ENCODE results near the gene UQCR11.
A peak's percentile ranks its signal among the peaks of the same experiment; 100 is the strongest.

The UQCR11 gene

GRCh38 chr19:1599460-1599846 lies 5.8 kb downstream of the UQCR11 start:
- Mint-ChIP-seq H3K4me1 (peaks cover 8 to 16% of the 10 kb centered on the region in 2 donors), H3K36me3 (peaks cover 21 to 24% of the 10 kb centered on the region in 2 donors), H3K27me3 (no peaks in the 10 kb centered on the region), H3K9me3 (no peaks in the 10 kb centered on the region), H3K4me3 (no peak overlapping the region), H3K27ac (no peak overlapping the region)
- DNase-seq (no peak), ATAC-seq (replicated peaks) (no peak)

- Mint-ChIP-seq H3K4me1 (peaks cover 7 to 12% of the 10 kb centered on the region in 2 donors), H3K9me3 (no peaks in the 10 kb centered on the region), H3K27me3 (no peaks in the 10 kb centered on the region), H3K4me3 (no peak overlapping the region), H3K27ac (no peak overlapping the region), H3K36me3 (peaks cover 21 to 27% of the 10 kb centered on the region in 2 donors)
- DNase-seq (no peak), ATAC-seq (replicated peaks) (no peak)
Measured at GRCh38 chr19:1598777-1599459, 6.3 kb downstream of the UQCR11 start.

DNA sequence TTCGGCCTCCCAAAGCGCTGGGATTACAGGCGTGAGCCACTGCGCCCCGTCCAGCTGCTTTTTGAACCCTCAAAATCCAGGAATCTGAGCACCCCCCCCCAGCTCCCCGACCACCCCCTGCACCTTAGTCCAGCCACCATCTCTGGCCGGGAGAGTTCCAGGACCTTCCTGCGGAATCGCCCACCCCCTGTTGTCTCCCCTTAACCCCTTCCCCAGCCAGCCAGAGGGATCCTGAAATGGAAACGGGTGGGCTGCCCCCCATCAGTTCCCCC lies 11.8 kb downstream of the UQCR11 start:
- H3K4me1 Mint-ChIP-seq: peaks cover 9 to 35% of the 10 kb centered on the region in 2 donors
- H3K27me3 Mint-ChIP-seq: no peaks in the 10 kb centered on the region
- peak overlapping the region; percentile 98 for H3K27ac Mint-ChIP-seq
- ATAC-seq (replicated peaks) (no peak), DNase-seq (no peak)
- H3K36me3 Mint-ChIP-seq: peaks cover 22 to 32% of the 10 kb centered on the region in 2 donors
- peak overlapping the region; percentile 89 to 94 for H3K4me3 Mint-ChIP-seq
- no peaks in the 10 kb centered on the region for H3K9me3 Mint-ChIP-seq

DNA sequence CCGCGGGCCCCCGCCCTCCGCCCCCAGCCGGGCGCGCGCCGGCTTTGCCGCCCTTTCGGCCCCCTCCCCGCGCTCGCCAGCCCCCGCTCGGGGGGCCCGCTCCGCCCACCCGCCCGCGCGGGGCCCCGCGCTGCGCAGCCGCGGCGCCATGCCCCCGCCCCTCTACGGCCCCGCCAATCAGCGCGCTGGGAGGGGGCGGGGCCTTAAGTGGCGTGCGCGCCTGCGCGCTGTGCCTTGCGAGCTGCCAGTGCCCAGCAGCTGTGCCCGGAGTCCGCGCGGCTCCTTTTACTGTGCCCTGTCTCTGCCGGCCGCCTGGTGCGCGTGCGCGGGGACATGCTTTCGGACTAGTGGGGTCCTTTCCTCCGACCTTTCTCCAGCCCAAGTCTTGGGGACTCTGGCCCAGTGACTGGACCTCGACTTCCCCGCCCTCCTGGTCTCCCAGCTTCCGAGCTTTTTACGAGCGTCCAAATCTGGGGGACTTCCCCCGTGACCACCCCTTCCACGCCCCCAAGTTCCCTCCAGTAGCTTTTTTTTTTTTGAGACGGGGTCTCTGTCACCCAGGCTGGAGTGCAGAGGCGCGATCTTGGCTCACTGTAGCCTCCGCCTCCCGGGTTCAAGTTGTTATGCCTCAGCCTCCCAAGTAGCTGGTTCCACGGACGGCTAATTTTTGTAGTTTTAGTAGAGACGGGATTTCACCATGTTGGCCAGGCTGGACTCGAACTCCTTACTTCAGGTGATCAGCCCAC lies 12.3 kb downstream of the UQCR11 start, which contains the start of gene MBD3:
Gene MBD3, minus strand, starts transcription at position 111 of the 746 bp plus-strand sequence. CDS start 234 bp downstream, outside the sequence.
- Mint-ChIP-seq H3K4me3 (peak within 1 kb of the TSS; percentile 90 to 94), H3K27me3 (no peaks in the 10 kb centered on the region), H3K9me3 (no peaks in the 10 kb centered on the region), H3K4me1 (peaks cover 9 to 38% of the 10 kb centered on the region in 2 donors), H3K27ac (peak within 1 kb of the TSS; percentile 98), H3K36me3 (peaks cover 22 to 28% of the 10 kb centered on the region in 2 donors)
- ATAC-seq (replicated peaks) (peak; percentile 83 to 85), DNase-seq (peak; percentile 87)

DNA sequence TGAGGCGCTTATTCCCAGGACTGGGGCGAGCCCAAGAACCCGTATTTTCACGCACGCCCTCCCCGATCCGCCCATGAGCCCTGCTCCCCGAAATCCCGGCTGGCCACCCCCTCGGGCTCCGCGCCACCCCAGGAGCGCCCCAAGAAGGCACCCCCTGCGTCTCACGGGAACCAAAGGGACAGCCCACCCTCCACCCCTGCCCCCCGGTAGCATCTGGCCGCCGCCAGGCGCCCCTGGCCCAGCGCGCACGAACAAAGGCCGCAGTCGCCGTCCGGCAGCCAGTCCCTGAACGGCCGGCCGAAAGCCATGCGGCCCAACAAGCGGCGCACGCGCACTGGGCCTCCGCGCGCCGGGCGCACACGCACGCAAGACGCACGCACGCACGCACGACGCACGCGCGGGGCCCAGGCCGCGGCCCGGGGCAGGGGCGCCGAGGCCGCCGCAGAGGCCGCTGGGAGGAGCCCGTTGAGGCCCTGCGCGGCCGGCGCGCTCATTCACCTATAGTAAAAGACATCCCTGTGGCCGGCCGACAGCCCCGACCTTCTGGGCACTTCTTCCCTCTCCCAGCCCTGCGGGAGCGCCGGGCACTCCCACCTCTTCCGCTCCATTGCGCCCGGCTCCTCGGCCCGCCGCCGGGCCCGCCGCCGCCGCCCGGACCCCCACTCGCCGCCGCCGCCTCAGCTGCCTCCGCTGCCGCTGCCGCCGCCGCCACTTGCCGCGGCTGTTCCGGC lies 13.1 kb downstream of the UQCR11 start:
- Mint-ChIP-seq H3K27ac (peak overlapping the region; percentile 96), H3K4me3 (peak overlapping the region; percentile 90 to 93), H3K36me3 (peaks cover 21 to 26% of the 10 kb centered on the region in 2 donors), H3K9me3 (no peaks in the 10 kb centered on the region), H3K27me3 (no peaks in the 10 kb centered on the region), H3K4me1 (peaks cover 11 to 45% of the 10 kb centered on the region in 2 donors)
- ATAC-seq (replicated peaks): peak; percentile 88 to 89
- DNase-seq: peak; percentile 78

- DNase-seq (peak; percentile 22), ATAC-seq (replicated peaks) (peak in 1 of 2 donors; percentile 4)
- H3K4me1 Mint-ChIP-seq: peaks cover 11 to 45% of the 10 kb centered on the region in 2 donors
- H3K27me3 Mint-ChIP-seq: no peaks in the 10 kb centered on the region
- peak overlapping the region; percentile 90 to 93 for H3K4me3 Mint-ChIP-seq
- no peaks in the 10 kb centered on the region for H3K9me3 Mint-ChIP-seq
- H3K36me3 Mint-ChIP-seq: peaks cover 20 to 25% of the 10 kb centered on the region in 2 donors
- H3K27ac Mint-ChIP-seq: peak overlapping the region; percentile 96
Measured at GRCh38 chr19:1591421-1592023, 13.7 kb downstream of the UQCR11 start.

GRCh38 chr19:1590641-1591397 lies 14.4 kb downstream of the UQCR11 start:
- Mint-ChIP-seq H3K27ac (peak overlapping the region; percentile 96), H3K4me3 (peak overlapping the region; percentile 90 to 93), H3K27me3 (no peaks in the 10 kb centered on the region), H3K9me3 (no peaks in the 10 kb centered on the region), H3K4me1 (peaks cover 13 to 45% of the 10 kb centered on the region in 2 donors), H3K36me3 (peaks cover 23 to 24% of the 10 kb centered on the region in 2 donors)
- peak in 1 of 2 donors; percentile 22 for ATAC-seq (replicated peaks)
- DNase-seq: no peak

GRCh38 chr19:1587872-1588271 lies 17.4 kb downstream of the UQCR11 start:
- Mint-ChIP-seq H3K4me3 (no peak overlapping the region), H3K36me3 (peaks cover 24 to 32% of the 10 kb centered on the region in 2 donors), H3K27ac (no peak overlapping the region), H3K9me3 (no peaks in the 10 kb centered on the region), H3K4me1 (peaks cover 13 to 45% of the 10 kb centered on the region in 2 donors), H3K27me3 (no peaks in the 10 kb centered on the region)
- DNase-seq (no peak), ATAC-seq (replicated peaks) (no peak)

GRCh38 chr19:1585243-1585580 lies 20.1 kb downstream of the UQCR11 start:
- Mint-ChIP-seq H3K36me3 (peaks cover 29 to 37% of the 10 kb centered on the region in 2 donors), H3K27ac (peak overlapping the region; percentile 25), H3K27me3 (no peaks in the 10 kb centered on the region), H3K4me1 (peaks cover 7 to 30% of the 10 kb centered on the region in 2 donors), H3K9me3 (no peaks in the 10 kb centered on the region), H3K4me3 (no peak overlapping the region)
- DNase-seq (no peak), ATAC-seq (replicated peaks) (no peak)

- Mint-ChIP-seq H3K36me3 (peaks cover 32 to 40% of the 10 kb centered on the region in 2 donors), H3K4me3 (no peak overlapping the region), H3K27ac (no peak overlapping the region), H3K27me3 (no peaks in the 10 kb centered on the region), H3K4me1 (peaks cover 6 to 25% of the 10 kb centered on the region in 2 donors), H3K9me3 (no peaks in the 10 kb centered on the region)
- ATAC-seq (replicated peaks) (no peak), DNase-seq (no peak)
Measured at GRCh38 chr19:1584500-1585242, 20.6 kb downstream of the UQCR11 start.

DNA sequence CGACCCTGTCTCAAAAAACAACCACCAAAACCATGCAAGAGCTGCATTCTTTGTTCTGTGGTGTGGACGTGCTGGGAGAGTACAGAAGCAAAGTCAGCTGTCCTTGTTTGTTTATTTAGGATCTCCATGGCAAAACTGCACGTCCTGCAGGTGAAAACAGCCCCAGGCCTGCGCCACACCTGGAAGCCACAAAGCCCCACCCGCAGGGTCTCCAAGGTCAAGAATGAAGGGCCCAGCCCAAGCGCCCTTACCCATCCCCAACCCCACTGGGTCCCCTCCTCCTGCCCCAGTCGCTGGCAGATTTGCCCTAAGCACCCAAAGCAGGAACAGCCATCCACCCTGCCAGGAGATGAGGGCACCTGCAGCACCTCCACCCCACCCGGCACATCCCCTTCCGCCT lies 23.1 kb downstream of the UQCR11 start:
- Mint-ChIP-seq H3K27me3 (no peaks in the 10 kb centered on the region), H3K4me1 (peaks cover 3 to 16% of the 10 kb centered on the region in 2 donors), H3K9me3 (no peaks in the 10 kb centered on the region), H3K27ac (no peak overlapping the region), H3K4me3 (no peak overlapping the region), H3K36me3 (peaks cover 36 to 48% of the 10 kb centered on the region in 2 donors)
- ATAC-seq (replicated peaks) (no peak), DNase-seq (no peak)

- Mint-ChIP-seq H3K4me1 (peaks cover 3 to 18% of the 10 kb centered on the region in 2 donors), H3K4me3 (no peak overlapping the region), H3K27ac (no peak overlapping the region), H3K36me3 (peaks cover 37 to 51% of the 10 kb centered on the region in 2 donors), H3K9me3 (no peaks in the 10 kb centered on the region), H3K27me3 (no peaks in the 10 kb centered on the region)
- DNase-seq: no peak
- ATAC-seq (replicated peaks): no peak
Measured at GRCh38 chr19:1580957-1581356, 24.3 kb downstream of the UQCR11 start.

DNA sequence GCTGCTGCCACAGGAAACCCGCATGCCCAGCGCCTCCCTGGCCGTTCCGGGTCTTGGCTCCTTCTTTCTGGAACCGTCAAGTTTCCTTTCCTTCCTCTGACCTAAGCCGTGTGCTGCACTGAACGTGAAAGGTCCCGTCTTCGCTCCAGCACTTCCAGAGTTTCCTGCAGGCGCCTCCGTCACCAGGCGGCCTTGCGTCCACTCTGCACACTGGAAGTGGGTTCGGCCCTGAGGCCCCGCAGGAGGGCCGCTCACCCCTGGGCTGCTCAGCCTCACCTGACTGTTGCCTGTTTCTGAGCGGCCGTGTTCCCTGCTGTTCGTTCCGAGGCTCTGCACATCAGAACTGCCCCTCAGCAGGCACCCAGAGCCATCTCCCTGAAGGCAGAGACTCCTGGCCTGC lies 24.9 kb downstream of the UQCR11 start:
- no peaks in the 10 kb centered on the region for H3K9me3 Mint-ChIP-seq
- no peak overlapping the region for H3K27ac Mint-ChIP-seq
- ATAC-seq (replicated peaks) (no peak), DNase-seq (no peak)
- peaks cover 5 to 18% of the 10 kb centered on the region in 2 donors for H3K4me1 Mint-ChIP-seq
- H3K27me3 Mint-ChIP-seq: no peaks in the 10 kb centered on the region
- no peak overlapping the region for H3K4me3 Mint-ChIP-seq
- peaks cover 37 to 49% of the 10 kb centered on the region in 2 donors for H3K36me3 Mint-ChIP-seq
